B cell (primary cell): Measurements from ENCODE around the gene ZFYVE21.

Source experiments
- CTCF ChIP-seq: fragments of 200-600 bp; IDR thresholded peaks from one replicate; pipeline ENCODE4 v1.8.0; 2022; ENCODE audit warnings: antibody characterized with exemption, mild to moderate bottlenecking
- EZH2 ChIP-seq: IDR thresholded peaks from 2 replicates; pipeline ENCODE4 v1.6.1; 2012; ENCODE audit warnings: borderline replicate concordance, low read depth, mild to moderate bottlenecking, moderate library complexity, low read length; ENCODE audit not compliant: insufficient read depth, poor library complexity, severe bottlenecking

GRCh38 chr14:103684471-103684870 lies 31.1 kb upstream of the ZFYVE21 start:
- TF ChIP-seq CTCF = no peak
- TF ChIP-seq EZH2 = no peak
